ENCODE measurements around the gene FGFRL1.

Gene FGFRL1

DNA sequence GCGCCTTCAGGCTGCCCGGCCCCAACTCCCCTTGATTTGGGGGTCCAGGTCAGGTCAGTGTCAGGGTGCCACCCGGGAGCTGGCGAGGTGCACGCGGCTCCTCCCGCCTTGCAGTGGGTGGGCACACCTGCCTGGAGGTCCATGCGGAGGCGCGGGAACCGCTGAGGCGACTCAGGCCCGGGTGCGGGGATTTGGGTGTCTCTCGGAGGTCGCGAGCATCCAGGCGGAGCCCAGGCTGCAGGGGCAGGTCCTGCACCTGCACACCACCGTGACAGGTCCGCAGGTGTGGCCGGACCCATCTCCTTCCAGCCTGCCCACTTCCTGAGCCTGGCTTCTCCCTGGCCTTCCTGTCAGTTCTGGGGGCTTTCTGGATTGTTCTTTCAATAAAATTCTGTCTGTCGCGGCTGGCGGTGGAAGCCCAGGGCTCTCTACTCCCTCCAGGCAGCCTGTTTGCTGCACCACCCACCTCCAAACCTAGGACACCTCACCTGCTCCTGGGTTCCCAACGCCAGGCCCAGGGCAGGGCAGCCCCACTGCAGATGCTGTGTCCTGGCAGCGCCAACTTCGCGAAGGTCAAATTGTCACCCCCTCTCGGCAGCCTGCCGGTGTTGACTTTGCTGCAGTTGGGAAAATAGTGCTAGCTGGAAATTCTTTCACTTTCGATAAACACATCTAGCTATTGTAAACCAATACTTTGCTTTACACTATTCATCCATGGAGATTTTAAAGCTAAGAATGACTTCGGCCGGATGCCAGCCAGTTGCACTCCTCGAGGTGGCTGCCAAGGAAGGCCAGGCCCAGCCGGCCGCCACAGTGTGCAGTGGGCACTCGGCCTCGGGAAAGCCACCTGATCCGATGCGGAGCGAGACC is 35.9 kb downstream of the FGFRL1 start:
- H3K27ac ChIP-seq: 0 out of 2 replicates have a peak overlapping the region, but pooled peaks have one; percentile 27
- TF ChIP-seq CTCF (IDR thresholded peaks at IDR 0.05) (no peak), ZFX (IDR thresholded peaks at IDR 0.05; ENCODE audit: borderline replicate concordance) (no peak)

DNA sequence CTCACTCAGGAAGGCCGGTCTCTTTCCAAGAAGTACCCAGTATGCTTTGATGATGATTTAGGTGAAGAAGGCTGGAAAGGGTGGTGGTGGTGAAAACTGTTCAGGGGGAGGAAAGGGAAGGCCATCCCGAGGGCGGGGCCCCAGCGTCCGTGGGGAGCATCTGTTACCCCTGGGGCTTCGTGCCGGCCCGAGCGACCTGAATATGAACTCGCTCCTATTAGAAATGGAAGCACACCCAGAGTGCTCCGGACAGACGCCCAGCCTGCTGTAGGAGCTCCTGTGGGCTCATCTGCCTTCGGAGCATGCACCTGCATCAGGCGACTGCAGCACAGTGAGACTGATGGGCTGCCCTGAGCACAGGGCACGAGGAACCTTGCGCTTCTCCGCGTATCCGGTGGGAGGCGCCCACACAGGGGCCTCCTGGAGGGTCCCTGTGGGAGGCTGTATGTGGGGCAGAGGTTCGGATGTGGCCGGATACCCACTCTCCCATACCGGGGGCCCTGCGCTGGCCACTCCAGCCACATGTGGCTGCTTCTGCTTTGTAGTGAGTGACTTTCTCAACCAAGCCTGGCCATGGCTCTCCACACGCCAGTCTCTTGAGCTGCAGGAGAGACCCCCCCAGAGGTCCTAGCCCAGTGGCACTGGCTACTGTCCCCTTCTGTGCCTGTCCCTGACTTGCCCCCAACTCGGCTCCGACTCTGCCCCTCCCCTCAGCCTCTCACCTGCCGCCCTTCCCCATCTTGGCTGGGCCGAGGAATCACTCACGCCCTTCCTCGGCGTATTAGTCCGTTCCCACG is 36.7 kb downstream of the FGFRL1 start:
- TF ChIP-seq ZFX (IDR thresholded peaks at IDR 0.05; ENCODE audit: borderline replicate concordance): no peak
- TF ChIP-seq CTCF (IDR thresholded peaks at IDR 0.05): no peak
- H3K27ac ChIP-seq: no peak overlapping the region

- no peak overlapping the region for H3K27ac ChIP-seq
- TF ChIP-seq ZFX (IDR thresholded peaks at IDR 0.05; ENCODE audit: borderline replicate concordance) (no peak), CTCF (IDR thresholded peaks at IDR 0.05) (no peak)
These were observed 37.6 kb downstream of the FGFRL1 start for GRCh38 chr4:1048773-1049590.

DNA sequence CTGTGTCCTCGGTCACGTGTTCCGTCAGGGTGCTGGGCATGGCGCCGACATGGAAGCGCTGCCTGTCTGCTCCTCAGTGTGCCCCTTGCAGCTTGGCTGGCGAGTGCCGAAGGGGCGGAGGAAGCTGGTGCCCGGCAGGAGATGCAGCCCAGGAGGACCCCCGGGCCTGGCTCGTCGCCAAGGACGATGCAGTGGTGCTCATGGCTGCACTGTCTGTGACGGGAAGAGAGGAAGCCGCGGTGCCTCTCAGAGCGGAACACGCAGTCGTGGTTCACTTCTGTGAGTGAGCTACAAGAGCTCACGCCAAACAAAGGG is 38.1 kb downstream of the FGFRL1 start:
- no peak for TF ChIP-seq CTCF (IDR thresholded peaks at IDR 0.05)
- no peak for TF ChIP-seq ZFX (IDR thresholded peaks at IDR 0.05; ENCODE audit: borderline replicate concordance)

DNA sequence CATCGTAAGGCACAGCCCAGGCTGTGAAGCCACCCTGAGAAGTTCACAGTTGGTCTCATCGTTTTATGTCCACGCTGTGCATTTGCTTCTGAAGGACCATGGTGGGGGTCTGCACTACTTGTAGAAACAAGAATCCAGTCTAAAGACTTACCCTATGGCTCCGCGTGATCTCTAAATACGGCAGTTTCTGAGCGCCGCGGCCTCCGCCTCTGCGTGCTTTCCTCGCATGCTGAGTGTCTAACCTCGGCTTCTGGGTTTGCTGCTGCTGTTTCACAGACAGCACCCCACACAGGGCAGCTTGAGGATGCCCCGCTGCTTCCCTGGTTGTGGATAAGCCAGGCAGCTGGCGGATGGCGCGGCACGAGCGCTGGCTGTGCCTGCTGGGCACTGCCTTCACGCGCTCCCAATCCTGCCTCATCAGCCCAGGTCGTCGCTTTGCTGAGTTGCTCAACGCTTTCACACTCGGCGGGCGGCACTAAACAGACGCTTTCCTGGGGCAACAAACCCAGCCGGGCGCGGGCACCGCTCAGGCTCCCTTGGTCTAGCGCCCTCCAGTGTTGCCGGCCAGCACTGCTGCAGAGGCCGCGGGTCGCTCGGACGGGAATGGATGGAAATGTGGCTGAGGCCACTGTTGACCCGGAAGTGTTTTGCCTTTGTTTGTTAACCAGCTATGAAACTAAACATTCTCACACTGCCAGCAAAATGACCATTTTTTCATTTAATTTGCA is 39.2 kb downstream of the FGFRL1 start:
- TF ChIP-seq CTCF (IDR thresholded peaks at IDR 0.05) (no peak), ZFX (IDR thresholded peaks at IDR 0.05; ENCODE audit: borderline replicate concordance) (no peak)
- H3K27ac ChIP-seq: no peak overlapping the region

More for the DNA sequence above, 38.1 kb downstream of the FGFRL1 start:
- H3K27ac ChIP-seq: no peak overlapping the region

DNA sequence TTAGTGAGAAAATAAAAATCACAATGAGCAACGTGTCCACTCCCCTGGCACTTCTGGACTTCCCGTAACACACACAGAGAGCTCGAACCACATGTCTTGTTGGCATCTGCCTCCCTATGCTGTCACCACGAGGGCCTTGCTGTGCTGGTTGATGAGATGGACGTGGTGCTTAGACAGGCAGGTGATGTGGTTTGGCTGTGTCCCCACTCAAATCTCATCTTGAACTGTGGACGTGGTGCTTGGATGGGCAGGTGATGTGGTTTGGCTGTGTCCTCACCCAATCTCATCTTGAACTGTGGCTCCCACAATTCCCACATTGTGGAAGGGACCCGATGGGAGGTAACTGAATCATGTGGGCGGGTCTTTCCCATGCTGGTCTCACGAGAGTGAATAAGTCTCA is 40.0 kb downstream of the FGFRL1 start:
- TF ChIP-seq ZFX (IDR thresholded peaks at IDR 0.05; ENCODE audit: borderline replicate concordance) (no peak), CTCF (IDR thresholded peaks at IDR 0.05) (no peak)
- no peak overlapping the region for H3K27ac ChIP-seq
